Measurements from ENCODE around the gene MTHFD1. TPM values are rescaled to one million over a fixed set of nuclear protein-coding genes. Genes with fewer than 3 reads are reported as not detected.

Gene MTHFD1
- polyA plus RNA-seq, 2 donors = 34.0 to 34.9 TPM

- Histone ChIP-seq H3K9me3 (ENCODE audit: control insufficient read depth in 2 of 2, insufficient read depth in 1 of 2, low read depth in 1 of 2, low read length in 1 of 2) (no peaks in the 10 kb centered on the region), H3K27me3 (ENCODE audit: control insufficient read depth in 1 of 2, insufficient read depth in 2 of 2, low read length in 2 of 2) (no peaks in the 10 kb centered on the region), H3K4me3 (ENCODE audit: low read depth in 1 of 2, low read length in 2 of 2) (no peak overlapping the region), H3K27ac (ENCODE audit: low read depth in 2 of 2, low read length in 1 of 2) (no peak overlapping the region), H3K4me1 (ENCODE audit: control insufficient read depth in 2 of 2, insufficient read depth in 2 of 2, low read length in 1 of 2) (peaks cover 0 to 2% of the 10 kb centered on the region in 2 donors), H3K36me3 (ENCODE audit: control insufficient read depth in 2 of 2, insufficient read depth in 2 of 2, low read length in 1 of 2) (peaks cover 0 to 2% of the 10 kb centered on the region in 2 donors)
- WGBS, 2 donors = 86 to 91% methylated on average over 8 of the region's 8 CpGs
These were observed 88.3 kb downstream of the MTHFD1 start for GRCh38 chr14:64476438-64476837.

- Histone ChIP-seq H3K27ac (ENCODE audit: low read depth in 2 of 2, low read length in 1 of 2) (no peak overlapping the region), H3K27me3 (ENCODE audit: control insufficient read depth in 1 of 2, insufficient read depth in 2 of 2, low read length in 2 of 2) (no peaks in the 10 kb centered on the region), H3K4me1 (ENCODE audit: control insufficient read depth in 2 of 2, insufficient read depth in 2 of 2, low read length in 1 of 2) (peaks cover 0 to 2% of the 10 kb centered on the region in 2 donors), H3K4me3 (ENCODE audit: low read depth in 1 of 2, low read length in 2 of 2) (no peak overlapping the region), H3K36me3 (ENCODE audit: control insufficient read depth in 2 of 2, insufficient read depth in 2 of 2, low read length in 1 of 2) (peaks cover 0 to 2% of the 10 kb centered on the region in 2 donors), H3K9me3 (ENCODE audit: control insufficient read depth in 2 of 2, insufficient read depth in 1 of 2, low read depth in 1 of 2, low read length in 1 of 2) (no peaks in the 10 kb centered on the region)
These were observed 90.6 kb downstream of the MTHFD1 start for GRCh38 chr14:64478634-64479250.

GRCh38 chr14:64488590-64489099 is 100.5 kb downstream of the MTHFD1 start:
- Histone ChIP-seq H3K27me3 (ENCODE audit: control insufficient read depth in 1 of 2, insufficient read depth in 2 of 2, low read length in 2 of 2) (no peaks in the 10 kb centered on the region), H3K4me1 (ENCODE audit: control insufficient read depth in 2 of 2, insufficient read depth in 2 of 2, low read length in 1 of 2) (no peaks in the 10 kb centered on the region), H3K36me3 (ENCODE audit: control insufficient read depth in 2 of 2, insufficient read depth in 2 of 2, low read length in 1 of 2) (peaks cover 6 to 13% of the 10 kb centered on the region in 2 donors), H3K4me3 (ENCODE audit: low read depth in 1 of 2, low read length in 2 of 2) (no peak overlapping the region), H3K9me3 (ENCODE audit: control insufficient read depth in 2 of 2, insufficient read depth in 1 of 2, low read depth in 1 of 2, low read length in 1 of 2) (no peaks in the 10 kb centered on the region), H3K27ac (ENCODE audit: low read depth in 2 of 2, low read length in 1 of 2) (no peak overlapping the region)
- 80 to 86% methylated on average over 5 of the region's 5 CpGs for WGBS, 2 donors

GRCh38 chr14:64491637-64492036 is 103.5 kb downstream of the MTHFD1 start:
- Histone ChIP-seq H3K4me1 (ENCODE audit: control insufficient read depth in 2 of 2, insufficient read depth in 2 of 2, low read length in 1 of 2) (no peaks in the 10 kb centered on the region), H3K27ac (ENCODE audit: low read depth in 2 of 2, low read length in 1 of 2) (no peak overlapping the region), H3K9me3 (ENCODE audit: control insufficient read depth in 2 of 2, insufficient read depth in 1 of 2, low read depth in 1 of 2, low read length in 1 of 2) (no peaks in the 10 kb centered on the region), H3K36me3 (ENCODE audit: control insufficient read depth in 2 of 2, insufficient read depth in 2 of 2, low read length in 1 of 2) (peaks cover 6 to 13% of the 10 kb centered on the region in 2 donors), H3K27me3 (ENCODE audit: control insufficient read depth in 1 of 2, insufficient read depth in 2 of 2, low read length in 2 of 2) (no peaks in the 10 kb centered on the region), H3K4me3 (ENCODE audit: low read depth in 1 of 2, low read length in 2 of 2) (no peak overlapping the region)
- 83 to 86% methylated on average over 2 of the region's 2 CpGs for WGBS, 2 donors

- 91 to 96% methylated on average over 3 of the region's 3 CpGs for WGBS, 2 donors
- no peak overlapping the region for H3K27ac ChIP-seq (ENCODE audit: low read depth in 2 of 2, low read length in 1 of 2)
- no peaks in the 10 kb centered on the region for H3K9me3 ChIP-seq (ENCODE audit: control insufficient read depth in 2 of 2, insufficient read depth in 1 of 2, low read depth in 1 of 2, low read length in 1 of 2)
- H3K4me3 ChIP-seq (ENCODE audit: low read depth in 1 of 2, low read length in 2 of 2) = no peak overlapping the region
- no peaks in the 10 kb centered on the region for H3K4me1 ChIP-seq (ENCODE audit: control insufficient read depth in 2 of 2, insufficient read depth in 2 of 2, low read length in 1 of 2)
- peaks cover 0 to 3% of the 10 kb centered on the region in 2 donors for H3K36me3 ChIP-seq (ENCODE audit: control insufficient read depth in 2 of 2, insufficient read depth in 2 of 2, low read length in 1 of 2)
- H3K27me3 ChIP-seq (ENCODE audit: control insufficient read depth in 1 of 2, insufficient read depth in 2 of 2, low read length in 2 of 2) = no peaks in the 10 kb centered on the region
These were observed 105.3 kb downstream of the MTHFD1 start for GRCh38 chr14:64493455-64493854.

GRCh38 chr14:64495252-64495651 is 107.1 kb downstream of the MTHFD1 start:
- Histone ChIP-seq H3K9me3 (ENCODE audit: control insufficient read depth in 2 of 2, insufficient read depth in 1 of 2, low read depth in 1 of 2, low read length in 1 of 2) (no peaks in the 10 kb centered on the region), H3K27me3 (ENCODE audit: control insufficient read depth in 1 of 2, insufficient read depth in 2 of 2, low read length in 2 of 2) (no peaks in the 10 kb centered on the region), H3K4me1 (ENCODE audit: control insufficient read depth in 2 of 2, insufficient read depth in 2 of 2, low read length in 1 of 2) (no peaks in the 10 kb centered on the region), H3K4me3 (ENCODE audit: low read depth in 1 of 2, low read length in 2 of 2) (no peak overlapping the region), H3K27ac (ENCODE audit: low read depth in 2 of 2, low read length in 1 of 2) (no peak overlapping the region), H3K36me3 (ENCODE audit: control insufficient read depth in 2 of 2, insufficient read depth in 2 of 2, low read length in 1 of 2) (peaks cover 0 to 3% of the 10 kb centered on the region in 2 donors)

GRCh38 chr14:64496764-64497163 is 108.6 kb downstream of the MTHFD1 start:
- no peaks in the 10 kb centered on the region for H3K27me3 ChIP-seq (ENCODE audit: control insufficient read depth in 1 of 2, insufficient read depth in 2 of 2, low read length in 2 of 2)
- H3K27ac ChIP-seq (ENCODE audit: low read depth in 2 of 2, low read length in 1 of 2) = no peak overlapping the region
- no peaks in the 10 kb centered on the region for H3K9me3 ChIP-seq (ENCODE audit: control insufficient read depth in 2 of 2, insufficient read depth in 1 of 2, low read depth in 1 of 2, low read length in 1 of 2)
- H3K4me3 ChIP-seq (ENCODE audit: low read depth in 1 of 2, low read length in 2 of 2) = no peak overlapping the region
- no peaks in the 10 kb centered on the region for H3K4me1 ChIP-seq (ENCODE audit: control insufficient read depth in 2 of 2, insufficient read depth in 2 of 2, low read length in 1 of 2)
- H3K36me3 ChIP-seq (ENCODE audit: control insufficient read depth in 2 of 2, insufficient read depth in 2 of 2, low read length in 1 of 2) = peaks cover 0 to under 1% of the 10 kb centered on the region in 2 donors

GRCh38 chr14:64500088-64500487 is 111.9 kb downstream of the MTHFD1 start:
- H3K36me3 ChIP-seq (ENCODE audit: control insufficient read depth in 2 of 2, insufficient read depth in 2 of 2, low read length in 1 of 2) = no peaks in the 10 kb centered on the region
- no peaks in the 10 kb centered on the region for H3K9me3 ChIP-seq (ENCODE audit: control insufficient read depth in 2 of 2, insufficient read depth in 1 of 2, low read depth in 1 of 2, low read length in 1 of 2)
- no peaks in the 10 kb centered on the region for H3K27me3 ChIP-seq (ENCODE audit: control insufficient read depth in 1 of 2, insufficient read depth in 2 of 2, low read length in 2 of 2)
- H3K4me3 ChIP-seq (ENCODE audit: low read depth in 1 of 2, low read length in 2 of 2) = no peak overlapping the region
- no peaks in the 10 kb centered on the region for H3K4me1 ChIP-seq (ENCODE audit: control insufficient read depth in 2 of 2, insufficient read depth in 2 of 2, low read length in 1 of 2)
- H3K27ac ChIP-seq (ENCODE audit: low read depth in 2 of 2, low read length in 1 of 2) = no peak overlapping the region
- 97 to 98% methylated on average over 1 of the region's 1 CpG for WGBS, 2 donors

GRCh38 chr14:64501411-64502171 is 113.4 kb downstream of the MTHFD1 start:
- 19 to 27% methylated on average over 8 of the region's 8 CpGs for WGBS, 2 donors
- H3K27ac ChIP-seq (ENCODE audit: low read depth in 2 of 2, low read length in 1 of 2) = peak overlapping the region; percentile 98 to 99
- no peaks in the 10 kb centered on the region for H3K9me3 ChIP-seq (ENCODE audit: control insufficient read depth in 2 of 2, insufficient read depth in 1 of 2, low read depth in 1 of 2, low read length in 1 of 2)
- no peaks in the 10 kb centered on the region for H3K36me3 ChIP-seq (ENCODE audit: control insufficient read depth in 2 of 2, insufficient read depth in 2 of 2, low read length in 1 of 2)
- no peaks in the 10 kb centered on the region for H3K27me3 ChIP-seq (ENCODE audit: control insufficient read depth in 1 of 2, insufficient read depth in 2 of 2, low read length in 2 of 2)
- H3K4me3 ChIP-seq (ENCODE audit: low read depth in 1 of 2, low read length in 2 of 2) = peak overlapping the region in 1 of 2 donors; percentile 80
- H3K4me1 ChIP-seq (ENCODE audit: control insufficient read depth in 2 of 2, insufficient read depth in 2 of 2, low read length in 1 of 2) = no peaks in the 10 kb centered on the region

GRCh38 chr14:64502456-64502855 is 114.3 kb downstream of the MTHFD1 start:
- 28 to 34% methylated on average over 6 of the region's 6 CpGs for WGBS, 2 donors
- no peaks in the 10 kb centered on the region for H3K27me3 ChIP-seq (ENCODE audit: control insufficient read depth in 1 of 2, insufficient read depth in 2 of 2, low read length in 2 of 2)
- H3K4me1 ChIP-seq (ENCODE audit: control insufficient read depth in 2 of 2, insufficient read depth in 2 of 2, low read length in 1 of 2) = no peaks in the 10 kb centered on the region
- H3K27ac ChIP-seq (ENCODE audit: low read depth in 2 of 2, low read length in 1 of 2) = peak overlapping the region; percentile 98 to 99
- no peaks in the 10 kb centered on the region for H3K9me3 ChIP-seq (ENCODE audit: control insufficient read depth in 2 of 2, insufficient read depth in 1 of 2, low read depth in 1 of 2, low read length in 1 of 2)
- H3K36me3 ChIP-seq (ENCODE audit: control insufficient read depth in 2 of 2, insufficient read depth in 2 of 2, low read length in 1 of 2) = no peaks in the 10 kb centered on the region
- H3K4me3 ChIP-seq (ENCODE audit: low read depth in 1 of 2, low read length in 2 of 2) = peak overlapping the region; percentile 80 to 87

All from esophagus (tissue), 2 donors.